GM12878 (cell line): ENCODE results near the gene SF1. TPM values are rescaled to one million over a fixed set of nuclear protein-coding genes. Genes with fewer than 3 reads are reported as not detected.

Experiments
- ATAC-seq: fragments of 200-7000 bp; cut with Tn5 transposase; 3 replicates; pipeline ENCODE4 v1.9.1; 2020; ENCODE audit warnings: mild to moderate bottlenecking, moderate library complexity
- BruUV-seq: library from RNA; stranded (reverse); fragments of 400-500 nt; replicated peaks from 2 replicates; lab custom pipeline; 2021; lab: Mats Ljungman, UMichigan
- CTCF ChIA-PET: fragments of 300-600 bp; sonication (Branson Sonifier 250); formaldehyde crosslinking; extraction: SDS; loops from one replicate; lab custom pipeline; 2021; ENCODE audit warnings: inconsistent platforms; lab: Yijun Ruan, JAX
- POLR2A ChIA-PET: fragments of 350-600 bp; formaldehyde crosslinking; extraction: SDS; loops from one replicate; lab custom pipeline; 2021; ENCODE audit warnings: inconsistent platforms; lab: Charles Lee
- RAD21 ChIA-PET: fragments of 300-600 bp; sonication (Branson Sonifier 250); formaldehyde crosslinking; loops from one replicate; lab custom pipeline; 2023; ENCODE audit warnings: antibody characterized with exemption; ENCODE audit not compliant: unreplicated experiment; lab: Charles Lee
- SMC1A ChIA-PET: fragments of 300-600 bp; sonication (Branson Sonifier 250); formaldehyde crosslinking; loops from one replicate; lab custom pipeline; 2023; ENCODE audit not compliant: unreplicated experiment, uncharacterized antibody; lab: Charles Lee
- DNase-seq: peaks from one replicate; pipeline ENCODE4 v3.0.0-alpha.2; 2011; ENCODE audit warnings: low read depth, low spot score
- FAIRE-seq: peaks from 3 replicates; lab custom pipeline; 2011; peaks lifted over from hg19 to GRCh38; lab: Jason Lieb, UNC
- H2AFZ ChIP-seq: 2 replicates; pipeline ENCODE4 v1.6.0; 2011; ENCODE audit warnings: low read depth, low read length, control low read depth; ENCODE audit not compliant: control insufficient read depth
- H3K27ac ChIP-seq: 2 replicates; pipeline ENCODE4 v1.5.1; 2011; ENCODE audit warnings: control low read depth; ENCODE audit not compliant: control insufficient read depth, insufficient read depth
- H3K27me3 ChIP-seq, 2 experiments: replicated peaks in 1 of 2; 2 replicates each; pipeline versions ENCODE4 v1.6.0 to v1.6.1; 2011; ENCODE audit warnings: low read length in 1 of 2; ENCODE audit not compliant: control insufficient read depth in 2 of 2, insufficient read depth in 2 of 2
- H3K36me3 ChIP-seq, 2 experiments: 2 replicates each; pipeline ENCODE4 v1.5.1; 2011; ENCODE audit warnings: low read length in 1 of 2; ENCODE audit not compliant: control insufficient read depth in 2 of 2, insufficient read depth in 2 of 2
- H3K4me1 ChIP-seq: 2 replicates; pipeline ENCODE4 v1.6.1; 2011; ENCODE audit warnings: mild to moderate bottlenecking, low read length, moderate library complexity, mixed read lengths; ENCODE audit not compliant: control insufficient read depth, insufficient read depth
- H3K4me2 ChIP-seq: 2 replicates; pipeline ENCODE4 v1.6.0; 2011; ENCODE audit warnings: control low read depth; ENCODE audit not compliant: control insufficient read depth, insufficient read depth
- H3K4me3 ChIP-seq: fragments of 200-600 bp; sonication (generic); 2 replicates; pipeline ENCODE4 v1.5.1; 2016
- H3K79me2 ChIP-seq: 2 replicates; pipeline ENCODE4 v1.6.0; 2011; ENCODE audit warnings: low read length; ENCODE audit not compliant: control insufficient read depth, insufficient read depth
- H3K9ac ChIP-seq: 2 replicates; pipeline ENCODE4 v1.8.0; 2011; ENCODE audit warnings: low read length, control low read depth, mixed read lengths; ENCODE audit not compliant: control insufficient read depth, insufficient read depth
- H3K9me3 ChIP-seq: replicated peaks from 3 replicates; pipeline ENCODE4 v1.5.1; 2011; ENCODE audit warnings: mild to moderate bottlenecking, low read length; ENCODE audit not compliant: control insufficient read depth, insufficient read depth
- H4K20me1 ChIP-seq: 2 replicates; pipeline ENCODE4 v1.6.0; 2011; ENCODE audit not compliant: control insufficient read depth, insufficient read depth
- KDM1A ChIP-seq: fragments of 200-600 bp; sonication (generic); IDR thresholded peaks from 2 replicates; pipeline ENCODE4 v1.6.1; 2016; ENCODE audit warnings: borderline replicate concordance
- NBN ChIP-seq: fragments of 450-650 bp; IDR thresholded peaks from 2 replicates; pipeline ENCODE4 v1.6.1; 2016
- TCF12 ChIP-seq: IDR thresholded peaks from 2 replicates; pipeline ENCODE4 v1.6.1; 2011; ENCODE audit warnings: low read depth, mild to moderate bottlenecking, low read length
- TCF3 ChIP-seq: IDR thresholded peaks from 2 replicates; pipeline ENCODE4 v1.6.1; 2012; ENCODE audit warnings: low read depth, mild to moderate bottlenecking, low read length, borderline replicate concordance; ENCODE audit not compliant: insufficient read depth
- WGBS: methylation state at CpG from one replicate; pipeline ENCODE4 v1.1.6; 2016; ENCODE audit warnings: low lambda C conversion rate; ENCODE audit not compliant: insufficient replicate concordance, insufficient coverage; ENCODE audit errors: missing lambda C conversion rate; 5-methylcytosine and 5-hydroxymethylcytosine counted together
- in situ Hi-C: fragments of 300-500 bp; cut with MboI; formaldehyde crosslinking; loops from 9 replicates; pipeline ENCODE4 v1.14.3; 2018; ENCODE audit warnings: mixed read lengths
- intact Hi-C: fragments of 100-400 bp; cut with micrococcal nuclease; formaldehyde crosslinking; loops from one replicate; pipeline ENCODE4 v1.14.2; 2022; ENCODE audit not compliant: unreplicated experiment
- polyA plus RNA-seq, 11 experiments: library from polyadenylated mRNA; depleted of rRNA in 4 of 11; unstranded in 6 of 11; stranded (reverse) in 5 of 11; fragments of >200 nt; fragmentation: Nextera tagmentation in 4 of 11; fragmentation: Illumina TruSeq in 1 of 11; extraction: Ambion mirVana in 4 of 11; extraction: Trizol in 1 of 11; gene quantifications; 1 replicate in 1 of 11; 2 replicates in 10 of 11; pipeline versions ENCODE4 v1.2.1 to v1.2.3, GENCODE V29; 2011 to 2016; ENCODE audit warnings: inconsistent platforms in 2 of 11, missing spikeins in 2 of 11, low read depth in 1 of 11
- total RNA-seq, 4 experiments: library from RNA; depleted of rRNA in 3 of 4; stranded (reverse); fragments of >200 nt in 3 of 4; fragmentation: Illumina TruSeq in 1 of 4; extraction: Trizol in 1 of 4; gene quantifications; 2 replicates each; pipeline versions ENCODE4 v1.2.1 to v1.2.3, GENCODE V29; 2013 to 2021

Gene SF1
- total and polyA plus RNA-seq, 10 of the 15 experiments (the other 5 are each of a cell fraction or from before 2014, with no cell fraction given) = 13.6 to 337 (median 103) TPM

GRCh38 chr11:64754919-64755662 is 23.3 kb downstream of the SF1 start:
- H3K27me3 ChIP-seq = no peaks in the 10 kb centered on the region
- CTCF ChIA-PET = interaction anchor here (0.7 to 1.1 kb wide), 2 partner anchors 11 to 16 kb away, joined by 3 read pairs; partner anchors contain the start of gene RASGRP2
- RAD21 ChIA-PET = interaction anchor here (0.5 kb wide), 1 partner anchor 272 kb away, joined by 3 read pairs; no protein-coding TSS in a partner anchor
- POLR2A ChIA-PET = no interaction called here
- TF ChIP-seq TCF12 = no peak
- TF ChIP-seq TCF3 = no peak
- TF ChIP-seq KDM1A = no peak
- no peaks in the 10 kb centered on the region for H4K20me1 ChIP-seq
- no peaks in the 10 kb centered on the region; a peak in 1 of 4 replicates for H3K36me3 ChIP-seq
- H3K9ac ChIP-seq = no peak overlapping the region
- FAIRE-seq = no peak
- SMC1A ChIA-PET = no interaction called here
- no peaks in the 10 kb centered on the region for H3K4me1 ChIP-seq
- 79% methylated on average over 21 of the region's 21 CpGs for WGBS
- H3K4me3 ChIP-seq = no peak overlapping the region
- intact Hi-C loops = no loop called here
- H2AFZ ChIP-seq = no peak overlapping the region
- no TSS peak for BruUV-seq
- no peaks in the 10 kb centered on the region for H3K79me2 ChIP-seq
- in situ Hi-C loops = no loop called here
- H3K27ac ChIP-seq = no peak overlapping the region
- no peaks in the 10 kb centered on the region for H3K9me3 ChIP-seq
- no peak for DNase-seq
- ATAC-seq = no peak
- H3K4me2 ChIP-seq = no peak overlapping the region

- no peaks in the 10 kb centered on the region for H4K20me1 ChIP-seq
- no peaks in the 10 kb centered on the region for H3K9me3 ChIP-seq
- H3K9ac ChIP-seq = no peak overlapping the region
- no peaks in the 10 kb centered on the region for H3K79me2 ChIP-seq
- no peak for FAIRE-seq
- ChIA-PET RAD21 (no interaction called here), POLR2A (no interaction called here), SMC1A (no interaction called here), CTCF (no interaction called here)
- no peaks in the 10 kb centered on the region for H3K36me3 ChIP-seq
- H2AFZ ChIP-seq = no peak overlapping the region
- intact Hi-C loops (no loop called here), in situ Hi-C loops (no loop called here)
- DNase-seq = no peak
- no peaks in the 10 kb centered on the region for H3K27me3 ChIP-seq
- TF ChIP-seq NBN = no peak
- H3K4me1 ChIP-seq = no peaks in the 10 kb centered on the region
- H3K27ac ChIP-seq = no peak overlapping the region
- no TSS peak for BruUV-seq
- ATAC-seq = no peak
- H3K4me3 ChIP-seq = no peak overlapping the region
- 72% methylated on average over 20 of the region's 26 CpGs for WGBS
- H3K4me2 ChIP-seq = no peak overlapping the region
Measured at GRCh38 chr11:64754124-64754918, 24.0 kb downstream of the SF1 start.
